K562 (cell line): ENCODE data around the gene TPCN1. TPM values are rescaled to one million over a fixed set of nuclear protein-coding genes. Genes with fewer than 3 reads are reported as not detected.

Experiments
- ATAC-seq: fragments of 200-7000 bp; cut with Tn5 transposase; 3 replicates; pipeline ENCODE4 v1.9.1; 2020; ENCODE audit warnings: moderate library complexity
- BruUV-seq: library from RNA; stranded (reverse); fragments of 400-500 nt; replicated peaks from 2 replicates; lab custom pipeline; 2021; lab: Mats Ljungman, UMichigan
- CTCF ChIA-PET: fragments of 300-600 bp; formaldehyde crosslinking; extraction: SDS; loops from one replicate; lab custom pipeline; 2021; ENCODE audit warnings: low intra/inter-chr PET ratio; lab: Yijun Ruan, JAX
- POLR2A ChIA-PET: fragments of 300-600, 350-650 bp; sonication (Branson Sonifier 250); formaldehyde crosslinking; extraction: SDS; loops from one replicate; lab custom pipeline; 2021; ENCODE audit warnings: antibody characterized with exemption, inconsistent platforms; lab: Yijun Ruan, JAX
- DNase-seq, 4 experiments: peaks; one replicate each; pipeline versions ENCODE4 v3.0.0 to v3.0.0-alpha.2; 2011 to 2018; ENCODE audit warnings: low spot score in 3 of 4, mixed read lengths in 3 of 4; ENCODE audit errors: extremely low read depth in 1 of 4
- FAIRE-seq: peaks from 2 replicates; lab custom pipeline; 2011; peaks lifted over from hg19 to GRCh38; lab: Jason Lieb, UNC
- H2AFZ ChIP-seq: 2 replicates; pipeline ENCODE4 v1.6.0; 2011; ENCODE audit warnings: low read depth, low read length, control low read depth, inconsistent platforms
- H3K27ac ChIP-seq: fragments of 200-600 bp; 3 replicates; pipeline ENCODE4 v1.8.0; 2011; ENCODE audit warnings: low read depth, mild to moderate bottlenecking, control low read depth, inconsistent platforms, low read length, moderate library complexity, mixed read lengths; ENCODE audit errors: extremely low read depth
- H3K27me3 ChIP-seq, 2 experiments: fragments of 300-600 bp in 1 of 2; 2 replicates in 1 of 2; 3 replicates in 1 of 2; pipeline versions ENCODE4 v1.6.0 to v1.8.0; 2011; ENCODE audit warnings: inconsistent platforms in 2 of 2, low read length in 2 of 2, mild to moderate bottlenecking in 1 of 2, mixed read lengths in 1 of 2, moderate library complexity in 1 of 2; ENCODE audit not compliant: control insufficient read depth in 2 of 2, insufficient read depth in 2 of 2
- H3K36me3 ChIP-seq: fragments of 300-600 bp; 3 replicates; pipeline ENCODE4 v1.8.0; 2011; ENCODE audit warnings: mild to moderate bottlenecking, low read length, inconsistent platforms; ENCODE audit not compliant: control insufficient read depth, insufficient read depth
- H3K4me1 ChIP-seq, 2 experiments: fragments of 200-600 bp in 1 of 2; replicated peaks in 1 of 2; 2 replicates in 1 of 2; 3 replicates in 1 of 2; pipeline versions ENCODE4 v1.5.1 to v1.8.0; 2011; ENCODE audit warnings: inconsistent platforms in 2 of 2, low read length in 2 of 2, mild to moderate bottlenecking in 1 of 2, mixed read lengths in 1 of 2, moderate library complexity in 1 of 2; ENCODE audit not compliant: control insufficient read depth in 2 of 2, insufficient read depth in 2 of 2
- H3K4me2 ChIP-seq: 2 replicates; pipeline ENCODE4 v1.6.1; 2011; ENCODE audit warnings: low read length, control low read depth, inconsistent platforms, mixed read lengths; ENCODE audit not compliant: insufficient read depth
- H3K4me3 ChIP-seq: fragments of 200-600 bp; sonication (generic), shearing (Covaris generic); 2 replicates; pipeline ENCODE4 v1.5.1; 2016; ENCODE audit warnings: control low read depth, inconsistent platforms
- H3K79me2 ChIP-seq: fragments of 200-600 bp; 3 replicates; pipeline ENCODE4 v1.8.0; 2011; ENCODE audit warnings: low read length, inconsistent platforms; ENCODE audit not compliant: control insufficient read depth, insufficient read depth
- H3K9ac ChIP-seq, 2 experiments: 2 replicates each; pipeline versions ENCODE4 v1.6.0 to v1.6.1; 2011; ENCODE audit warnings: low read depth in 2 of 2, low read length in 2 of 2, control low read depth in 1 of 2, inconsistent platforms in 1 of 2, mild to moderate bottlenecking in 1 of 2, mixed read lengths in 1 of 2; ENCODE audit not compliant: insufficient read depth in 1 of 2
- H3K9me1 ChIP-seq: one replicate; pipeline ENCODE4 v1.6.0; 2011; ENCODE audit warnings: inconsistent platforms, mild to moderate bottlenecking, low read length, moderate library complexity; ENCODE audit not compliant: control insufficient read depth, insufficient read depth
- H3K9me3 ChIP-seq: replicated peaks from 2 replicates; pipeline ENCODE4 v1.5.1; 2011; ENCODE audit warnings: low read depth, low read length, inconsistent platforms; ENCODE audit not compliant: control insufficient read depth, insufficient read depth
- H4K20me1 ChIP-seq: replicated peaks from 2 replicates; pipeline ENCODE4 v1.6.1; 2011; ENCODE audit warnings: low read length, inconsistent platforms, mixed read lengths; ENCODE audit not compliant: control insufficient read depth, insufficient read depth
- ARHGAP35 ChIP-seq: fragments of 450-650 bp; IDR thresholded peaks from 2 replicates; pipeline ENCODE4 v1.6.1; 2018; ENCODE audit not compliant: partially characterized antibody
- BCOR ChIP-seq: fragments of 450-650 bp; IDR thresholded peaks from 2 replicates; pipeline ENCODE4 v1.6.1; 2016
- CAMTA2 ChIP-seq: fragments of 250-450 bp; sonication (Bioruptor Pico); conservative IDR thresholded peaks from 2 replicates; pipeline ENCODE4 v1.5.1; 2022
- CREBBP ChIP-seq: IDR thresholded peaks from one replicate; pipeline ENCODE4 v1.6.1; 2012; ENCODE audit warnings: low read depth, mild to moderate bottlenecking, control low read depth, inconsistent platforms, low read length
- HEY1 ChIP-seq: fragments of 250-450 bp; sonication (Bioruptor Pico); IDR thresholded peaks from 2 replicates; pipeline ENCODE4 v1.5.0; 2020; ENCODE audit warnings: mild to moderate bottlenecking, moderate library complexity, borderline replicate concordance
- HSF4 ChIP-seq: fragments of 250-450 bp; sonication (Bioruptor Pico); IDR thresholded peaks from 2 replicates; pipeline ENCODE4 v2.1.2; 2022; ENCODE audit warnings: mild to moderate bottlenecking, moderate library complexity, borderline replicate concordance
- IRF2 ChIP-seq: sonication (generic); formaldehyde crosslinking; IDR thresholded peaks from 2 replicates; pipeline ENCODE4 v1.8.1; 2022; ENCODE audit warnings: mild to moderate bottlenecking, missing genetic modification reagents
- NUFIP1 ChIP-seq: fragments of 450-650 bp; IDR thresholded peaks from 2 replicates; pipeline ENCODE4 v1.6.1; 2018; ENCODE audit not compliant: partially characterized antibody
- RB1 ChIP-seq: fragments of 450-650 bp; IDR thresholded peaks from 2 replicates; pipeline ENCODE4 v1.6.1; 2017; ENCODE audit warnings: low read depth, mild to moderate bottlenecking
- SAFB ChIP-seq: fragments of 200-400 bp; formaldehyde crosslinking; IDR thresholded peaks from 2 replicates; pipeline ENCODE4 v1.6.1; 2017; ENCODE audit warnings: low read depth, low read length, borderline replicate concordance
- SMAD4 ChIP-seq: fragments of 250-450 bp; sonication (Bioruptor Pico); conservative IDR thresholded peaks from 2 replicates; pipeline ENCODE4 v1.8.0; 2021; ENCODE audit warnings: inconsistent platforms, mild to moderate bottlenecking, moderate library complexity
- STAT5B ChIP-seq: fragments of 250-450 bp; sonication (Bioruptor Pico); IDR thresholded peaks from 2 replicates; pipeline ENCODE4 v1.8.0; 2021; ENCODE audit warnings: mild to moderate bottlenecking, inconsistent platforms
- XRCC3 ChIP-seq: fragments of 450-650 bp; IDR thresholded peaks from 2 replicates; pipeline ENCODE4 v1.6.1; 2017; ENCODE audit warnings: mild to moderate bottlenecking, moderate library complexity
- ZBTB17 ChIP-seq: fragments of 450-650 bp; formaldehyde crosslinking; IDR thresholded peaks from 2 replicates; pipeline ENCODE4 v1.4.0; 2020; ENCODE audit warnings: mild to moderate bottlenecking
- ZNF124 ChIP-seq: sonication (generic); formaldehyde crosslinking; IDR thresholded peaks from 2 replicates; pipeline ENCODE4 v1.8.1; 2022; ENCODE audit warnings: missing genetic modification reagents
- ZNF57 ChIP-seq: fragments of 450-650 bp; formaldehyde crosslinking; IDR thresholded peaks from 2 replicates; pipeline ENCODE4 v1.4.0; 2020; ENCODE audit warnings: mild to moderate bottlenecking, moderate library complexity
- ZZZ3 ChIP-seq: fragments of 450-650 bp; IDR thresholded peaks from 2 replicates; pipeline ENCODE4 v1.6.1; 2016; ENCODE audit warnings: antibody characterized with exemption, mild to moderate bottlenecking, moderate library complexity
- WGBS: fragments of 100-300 bp; shearing (Covaris generic); methylation state at CpG from one replicate; pipeline ENCODE4 v1.1.6; 2016; ENCODE audit warnings: low coverage, mixed read lengths; ENCODE audit not compliant: insufficient coverage; ENCODE audit errors: missing lambda C conversion rate; 5-methylcytosine and 5-hydroxymethylcytosine counted together
- in situ Hi-C: fragments of 300-500 bp; cut with MboI; formaldehyde crosslinking; loops from 4 replicates; pipeline ENCODE4 v1.15.0; 2018; ENCODE audit warnings: inconsistent platforms, mixed read lengths
- intact Hi-C: fragments of 100-400 bp; cut with micrococcal nuclease; formaldehyde crosslinking; loops from 2 replicates; pipeline ENCODE4 v1.14.2; 2022
- polyA plus RNA-seq, 8 experiments: library from polyadenylated mRNA; depleted of rRNA in 4 of 8; stranded (reverse) in 5 of 8; unstranded in 3 of 8; fragments of >200 nt; fragmentation: Nextera tagmentation in 2 of 8; fragmentation: Illumina TruSeq in 1 of 8; extraction: Ambion mirVana in 2 of 8; extraction: Trizol in 1 of 8; gene quantifications; 2 replicates each; pipeline versions ENCODE4 v1.2.1 to v1.2.3, GENCODE V29; 2011 to 2014; ENCODE audit warnings: inconsistent platforms in 1 of 8, missing spikeins in 1 of 8
- total RNA-seq, 7 experiments: library from RNA; depleted of rRNA in 6 of 7; stranded (reverse); fragments of >200 nt in 6 of 7; fragmentation: Illumina TruSeq in 2 of 7; extraction: Trizol in 2 of 7; gene quantifications; 2 replicates each; pipeline versions ENCODE4 v1.2.1 to v1.2.3, GENCODE V29; 2011 to 2021; ENCODE audit warnings: low replicate concordance in 1 of 7
- TF ChIP-seq, protein P1 (sequence below): fragments of 450-650 bp; IDR thresholded peaks from 2 replicates; pipeline ENCODE4 v1.6.1; 2016; ENCODE audit warnings: borderline replicate concordance
- TF ChIP-seq, protein P2 (sequence below): fragments of 450-650 bp; conservative IDR thresholded peaks from 2 replicates; pipeline ENCODE4 v1.6.1; 2016; ENCODE audit warnings: missing genetic modification characterization, low read depth, mild to moderate bottlenecking, control low read depth, missing compliant biosample characterization
- TF ChIP-seq, protein P3 (sequence below): sonication (generic); formaldehyde crosslinking; IDR thresholded peaks from 2 replicates; pipeline ENCODE4 v1.8.0; 2022; ENCODE audit warnings: mild to moderate bottlenecking, missing genetic modification reagents

TPCN1 gene
- total and polyA plus RNA-seq, 9 of the 15 experiments (the other 6 are each of a cell fraction or from before 2014, with no cell fraction given) = 0.80 to 23.8 (median 7.4) TPM

DNA sequence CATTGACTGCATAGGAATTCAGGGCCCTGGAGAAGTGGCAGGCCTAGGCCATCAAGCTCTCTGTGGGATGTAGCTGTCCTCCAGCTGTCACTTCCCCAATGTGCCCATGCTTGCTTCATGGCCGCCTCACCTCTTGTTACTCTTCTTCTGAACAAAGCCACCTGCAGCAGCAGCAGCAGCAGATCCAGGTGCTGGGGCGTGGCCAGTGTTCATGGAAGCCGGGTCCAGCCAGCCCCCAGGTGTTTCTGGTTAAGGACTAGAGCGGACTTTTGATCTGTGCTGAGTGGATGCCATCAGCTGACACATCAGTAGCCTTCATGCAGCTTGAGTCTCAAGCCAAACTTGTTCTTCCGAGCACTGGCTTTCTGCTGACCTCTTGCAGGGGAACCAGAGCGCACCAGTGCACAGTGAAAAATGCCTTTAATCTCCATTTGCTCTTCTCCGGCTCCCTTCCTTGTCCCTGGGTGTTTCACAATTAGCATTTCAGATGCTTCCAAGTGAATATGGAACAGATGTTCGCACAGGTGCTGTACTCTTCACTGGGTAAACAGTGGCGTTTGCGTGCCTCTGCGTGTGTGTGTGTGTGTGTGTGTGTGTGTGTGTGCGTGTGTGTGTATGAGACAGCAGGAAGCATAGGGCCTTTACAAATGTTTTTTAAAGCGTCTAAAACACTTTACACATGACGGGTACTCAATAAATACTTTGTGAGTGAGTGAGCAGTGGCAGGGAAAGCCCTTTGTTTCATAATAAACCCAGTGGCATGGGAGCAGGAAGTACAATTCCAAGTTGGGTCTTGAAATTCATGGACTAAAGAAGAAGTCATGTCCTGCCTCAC lies 20.1 kb downstream of the TPCN1 start:
- no peak overlapping the region for H3K27ac ChIP-seq
- no peaks in the 10 kb centered on the region for H3K9me3 ChIP-seq
- FAIRE-seq (no peak), ATAC-seq (no peak), DNase-seq (no peak)
- TF ChIP-seq, protein P1, sequence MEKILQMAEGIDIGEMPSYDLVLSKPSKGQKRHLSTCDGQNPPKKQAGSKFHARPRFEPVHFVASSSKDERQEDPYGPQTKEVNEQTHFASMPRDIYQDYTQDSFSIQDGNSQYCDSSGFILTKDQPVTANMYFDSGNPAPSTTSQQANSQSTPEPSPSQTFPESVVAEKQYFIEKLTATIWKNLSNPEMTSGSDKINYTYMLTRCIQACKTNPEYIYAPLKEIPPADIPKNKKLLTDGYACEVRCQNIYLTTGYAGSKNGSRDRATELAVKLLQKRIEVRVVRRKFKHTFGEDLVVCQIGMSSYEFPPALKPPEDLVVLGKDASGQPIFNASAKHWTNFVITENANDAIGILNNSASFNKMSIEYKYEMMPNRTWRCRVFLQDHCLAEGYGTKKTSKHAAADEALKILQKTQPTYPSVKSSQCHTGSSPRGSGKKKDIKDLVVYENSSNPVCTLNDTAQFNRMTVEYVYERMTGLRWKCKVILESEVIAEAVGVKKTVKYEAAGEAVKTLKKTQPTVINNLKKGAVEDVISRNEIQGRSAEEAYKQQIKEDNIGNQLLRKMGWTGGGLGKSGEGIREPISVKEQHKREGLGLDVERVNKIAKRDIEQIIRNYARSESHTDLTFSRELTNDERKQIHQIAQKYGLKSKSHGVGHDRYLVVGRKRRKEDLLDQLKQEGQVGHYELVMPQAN = no peak
- TF ChIP-seq SAFB (no peak), HEY1 (CRISPR knock-in tag) (no peak), HSF4 (CRISPR knock-in tag) (no peak), NUFIP1 (no peak), SMAD4 (CRISPR knock-in tag) (no peak), ARHGAP35 (no peak), CREBBP (no peak), CAMTA2 (no peak), XRCC3 (no peak), ZZZ3 (no peak), ZBTB17 (CRISPR knock-in tag) (no peak), ZNF124 (no peak), RB1 (no peak), BCOR (no peak), IRF2 (CRISPR knock-in tag) (no peak), ZNF57 (no peak), STAT5B (CRISPR knock-in tag) (no peak)
- TF ChIP-seq, protein P2, sequence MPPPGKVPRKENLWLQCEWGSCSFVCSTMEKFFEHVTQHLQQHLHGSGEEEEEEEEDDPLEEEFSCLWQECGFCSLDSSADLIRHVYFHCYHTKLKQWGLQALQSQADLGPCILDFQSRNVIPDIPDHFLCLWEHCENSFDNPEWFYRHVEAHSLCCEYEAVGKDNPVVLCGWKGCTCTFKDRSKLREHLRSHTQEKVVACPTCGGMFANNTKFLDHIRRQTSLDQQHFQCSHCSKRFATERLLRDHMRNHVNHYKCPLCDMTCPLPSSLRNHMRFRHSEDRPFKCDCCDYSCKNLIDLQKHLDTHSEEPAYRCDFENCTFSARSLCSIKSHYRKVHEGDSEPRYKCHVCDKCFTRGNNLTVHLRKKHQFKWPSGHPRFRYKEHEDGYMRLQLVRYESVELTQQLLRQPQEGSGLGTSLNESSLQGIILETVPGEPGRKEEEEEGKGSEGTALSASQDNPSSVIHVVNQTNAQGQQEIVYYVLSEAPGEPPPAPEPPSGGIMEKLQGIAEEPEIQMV (tag) = no peak
- TF ChIP-seq, protein P3, sequence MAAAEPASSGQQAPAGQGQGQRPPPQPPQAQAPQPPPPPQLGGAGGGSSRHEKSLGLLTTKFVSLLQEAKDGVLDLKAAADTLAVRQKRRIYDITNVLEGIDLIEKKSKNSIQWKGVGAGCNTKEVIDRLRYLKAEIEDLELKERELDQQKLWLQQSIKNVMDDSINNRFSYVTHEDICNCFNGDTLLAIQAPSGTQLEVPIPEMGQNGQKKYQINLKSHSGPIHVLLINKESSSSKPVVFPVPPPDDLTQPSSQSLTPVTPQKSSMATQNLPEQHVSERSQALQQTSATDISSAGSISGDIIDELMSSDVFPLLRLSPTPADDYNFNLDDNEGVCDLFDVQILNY = no peak
- H3K36me3 ChIP-seq = peaks cover 35% of the 10 kb centered on the region
- in situ Hi-C loops = no loop called here
- CTCF ChIA-PET = interaction anchor here (0.6 kb wide), 1 partner anchor 874 kb away, joined by 4 read pairs; no protein-coding TSS in a partner anchor
- H3K4me3 ChIP-seq = no peak overlapping the region
- H4K20me1 ChIP-seq = no peaks in the 10 kb centered on the region
- BruUV-seq = no TSS peak
- H3K9me1 ChIP-seq = no peaks in the 10 kb centered on the region
- POLR2A ChIA-PET = no interaction called here
- H3K79me2 ChIP-seq = no peaks in the 10 kb centered on the region
- H2AFZ ChIP-seq = no peak overlapping the region
- H3K27me3 ChIP-seq = no peaks in the 10 kb centered on the region
- peaks cover 43 to 44% of the 10 kb centered on the region in 2 experiments for H3K4me1 ChIP-seq
- H3K4me2 ChIP-seq = no peak overlapping the region
- whole genome bisulfite sequencing = 80% methylated on average over 13 of the region's 14 CpGs
- H3K9ac ChIP-seq = peak overlapping the region in 1 of 2 experiments; percentile 48; a peak in 1 of 4 replicates
- intact Hi-C loops = no loop called here
